ENCODE data around the gene KCNH3. TPM values are rescaled to one million over a fixed set of nuclear protein-coding genes. Genes with fewer than 3 reads are reported as not detected.
A peak's percentile ranks its signal among the peaks of the same experiment; 100 is the strongest.

The KCNH3 gene
- total and polyA plus RNA-seq, 5 donors from 2014 or later = 1.1 to 2.1 (median 1.3) TPM

DNA sequence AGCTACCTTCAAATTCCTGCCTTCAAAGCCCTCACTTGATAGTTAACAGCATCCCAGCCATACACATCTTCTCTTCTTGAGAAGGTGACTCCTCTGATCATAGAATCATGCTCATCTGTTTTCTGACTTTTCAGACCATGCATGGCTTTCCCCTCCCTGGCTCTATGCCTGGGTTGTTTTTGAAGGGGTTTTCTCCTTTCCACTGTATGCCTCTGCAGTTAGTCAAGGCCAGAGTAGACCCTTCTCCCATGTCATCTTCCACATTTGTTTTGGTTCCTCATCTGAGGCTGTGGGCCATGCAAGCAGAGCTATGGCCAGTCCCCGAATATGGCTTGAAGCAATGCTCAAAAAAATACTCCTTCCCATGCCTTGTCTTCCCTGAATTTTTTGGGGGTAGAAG lies 43.4 kb downstream of the KCNH3 start:
- peak overlapping the region in 1 of 3 donors; percentile 6 for H3K27ac Mint-ChIP-seq
- no peaks in the 10 kb centered on the region for H3K27me3 Mint-ChIP-seq
- no peak overlapping the region for H3K27ac ChIP-seq (ENCODE audit: insufficient read depth, low read length, poor library complexity, severe bottlenecking)
- H3K27me3 ChIP-seq (ENCODE audit: control insufficient read depth, insufficient read depth, low read length) = no peaks in the 10 kb centered on the region
- no peak overlapping the region for H3K4me3 Mint-ChIP-seq
- no peak overlapping the region for H3K4me3 ChIP-seq (ENCODE audit: low read depth, low read length)
- peaks cover 9% of the 10 kb centered on the region for H3K36me3 ChIP-seq (ENCODE audit: control insufficient read depth, insufficient read depth, low read length)
- no peaks in the 10 kb centered on the region for H3K9me3 Mint-ChIP-seq
- no peak for DNase-seq
- no peak for ATAC-seq (ENCODE audit: low read depth in 2 of 2)
- H3K9me3 ChIP-seq (ENCODE audit: control insufficient read depth in 2 of 2, low read length in 2 of 2) = no peaks in the 10 kb centered on the region
- no peaks in the 10 kb centered on the region for H3K4me1 ChIP-seq (ENCODE audit: control insufficient read depth, insufficient read depth, low read length, poor library complexity, severe bottlenecking)
- peaks cover 12 to 19% (median 15%) of the 10 kb centered on the region in 4 donors for H3K4me1 Mint-ChIP-seq
- H3K36me3 Mint-ChIP-seq = peaks cover 33% of the 10 kb centered on the region

GRCh38 chr12:49582850-49583249 lies 44.0 kb downstream of the KCNH3 start:
- Mint-ChIP-seq H3K4me3 (no peak overlapping the region), H3K36me3 (peaks cover 28% of the 10 kb centered on the region), H3K27ac (peak overlapping the region in 1 of 3 donors; percentile 6), H3K4me1 (peaks cover 11 to 17% (median 13%) of the 10 kb centered on the region in 4 donors), H3K27me3 (no peaks in the 10 kb centered on the region), H3K9me3 (no peaks in the 10 kb centered on the region)
- no peak for ATAC-seq (ENCODE audit: low read depth in 2 of 2)
- H3K4me1 ChIP-seq (ENCODE audit: control insufficient read depth, insufficient read depth, low read length, poor library complexity, severe bottlenecking) = no peaks in the 10 kb centered on the region
- peaks cover 9% of the 10 kb centered on the region for H3K36me3 ChIP-seq (ENCODE audit: control insufficient read depth, insufficient read depth, low read length)
- H3K27me3 ChIP-seq (ENCODE audit: control insufficient read depth, insufficient read depth, low read length) = no peaks in the 10 kb centered on the region
- no peak for DNase-seq
- H3K9me3 ChIP-seq (ENCODE audit: control insufficient read depth in 2 of 2, low read length in 2 of 2) = no peaks in the 10 kb centered on the region
- H3K27ac ChIP-seq (ENCODE audit: insufficient read depth, low read length, poor library complexity, severe bottlenecking) = no peak overlapping the region
- no peak overlapping the region for H3K4me3 ChIP-seq (ENCODE audit: low read depth, low read length)

DNA sequence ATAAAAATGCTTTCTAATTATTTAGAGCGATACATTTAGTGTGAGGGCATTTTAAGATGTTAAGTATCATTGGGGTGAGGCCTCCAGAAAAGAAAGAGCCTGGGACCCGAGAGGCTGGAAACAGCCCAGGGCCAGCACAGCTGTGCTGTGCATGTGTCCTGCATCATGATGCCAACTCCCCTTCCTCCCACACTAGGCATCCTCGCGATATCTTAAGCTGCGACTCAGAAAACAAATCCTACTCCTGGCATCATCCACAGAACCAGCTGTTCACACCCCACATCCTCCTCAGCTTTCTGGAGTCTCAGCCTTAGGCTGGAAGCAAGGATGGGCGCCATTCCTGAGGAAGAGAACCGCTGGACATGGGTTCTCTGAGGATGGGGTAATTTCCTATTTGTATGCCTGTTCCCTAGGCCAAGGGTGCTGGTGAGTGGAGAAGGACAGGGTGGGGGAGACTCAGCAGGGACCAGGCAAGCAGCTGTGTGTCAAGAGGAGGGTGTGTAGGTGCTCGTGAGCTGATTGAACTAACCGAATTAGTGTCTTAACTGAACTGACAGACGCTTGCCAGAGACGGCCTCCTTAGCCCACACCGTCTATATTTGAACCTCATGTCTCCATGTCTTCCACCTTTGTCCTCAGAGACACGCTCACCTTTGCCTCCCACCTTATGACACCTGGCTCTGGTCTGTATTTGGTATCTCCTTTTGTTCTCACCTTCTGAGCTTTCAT lies 44.7 kb downstream of the KCNH3 start:
- no peaks in the 10 kb centered on the region for H3K4me1 ChIP-seq (ENCODE audit: control insufficient read depth, insufficient read depth, low read length, poor library complexity, severe bottlenecking)
- H3K27me3 ChIP-seq (ENCODE audit: control insufficient read depth, insufficient read depth, low read length) = no peaks in the 10 kb centered on the region
- ATAC-seq (ENCODE audit: low read depth in 2 of 2) (no peak), DNase-seq (no peak)
- peaks cover 9% of the 10 kb centered on the region for H3K36me3 ChIP-seq (ENCODE audit: control insufficient read depth, insufficient read depth, low read length)
- H3K9me3 Mint-ChIP-seq = no peaks in the 10 kb centered on the region
- peaks cover 10 to 15% (median 13%) of the 10 kb centered on the region in 4 donors for H3K4me1 Mint-ChIP-seq
- no peak overlapping the region for H3K4me3 ChIP-seq (ENCODE audit: low read depth, low read length)
- H3K36me3 Mint-ChIP-seq = peaks cover 26% of the 10 kb centered on the region
- H3K4me3 Mint-ChIP-seq = no peak overlapping the region
- peak overlapping the region in 1 of 3 donors; percentile 43 for H3K27ac Mint-ChIP-seq
- no peaks in the 10 kb centered on the region for H3K9me3 ChIP-seq (ENCODE audit: control insufficient read depth in 2 of 2, low read length in 2 of 2)
- H3K27me3 Mint-ChIP-seq = no peaks in the 10 kb centered on the region
- no peak overlapping the region for H3K27ac ChIP-seq (ENCODE audit: insufficient read depth, low read length, poor library complexity, severe bottlenecking)

DNA sequence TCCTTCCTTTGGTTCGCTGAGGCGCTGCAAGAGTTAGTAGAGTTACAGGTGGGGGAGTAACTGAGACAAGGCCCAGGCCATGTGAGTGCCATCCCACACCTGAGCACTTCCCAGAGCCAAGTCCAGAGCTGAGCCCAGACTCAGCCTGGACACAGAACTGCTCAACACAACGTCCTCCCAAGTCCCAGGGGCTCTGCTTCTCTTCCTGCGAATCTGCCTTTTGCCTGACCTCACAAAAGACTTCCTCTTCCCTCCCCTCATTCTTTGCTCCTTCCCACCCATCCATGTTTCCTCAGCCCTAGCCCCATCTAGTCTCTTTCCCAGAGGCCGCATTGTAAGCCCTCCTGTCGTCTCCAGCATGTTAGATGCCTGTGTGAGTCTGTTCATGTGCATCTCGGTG lies 45.8 kb downstream of the KCNH3 start:
- no peak for DNase-seq
- no peak for ATAC-seq (ENCODE audit: low read depth in 2 of 2)
- peaks cover 29% of the 10 kb centered on the region for H3K36me3 Mint-ChIP-seq
- H3K4me1 ChIP-seq (ENCODE audit: control insufficient read depth, insufficient read depth, low read length, poor library complexity, severe bottlenecking) = no peaks in the 10 kb centered on the region
- H3K9me3 ChIP-seq (ENCODE audit: control insufficient read depth in 2 of 2, low read length in 2 of 2) = no peaks in the 10 kb centered on the region
- no peak overlapping the region for H3K4me3 ChIP-seq (ENCODE audit: low read depth, low read length)
- no peaks in the 10 kb centered on the region for H3K27me3 ChIP-seq (ENCODE audit: control insufficient read depth, insufficient read depth, low read length)
- peaks cover 9% of the 10 kb centered on the region for H3K36me3 ChIP-seq (ENCODE audit: control insufficient read depth, insufficient read depth, low read length)
- no peaks in the 10 kb centered on the region for H3K27me3 Mint-ChIP-seq
- no peak overlapping the region for H3K4me3 Mint-ChIP-seq
- H3K4me1 Mint-ChIP-seq = peaks cover 8 to 14% (median 13%) of the 10 kb centered on the region in 4 donors
- H3K27ac ChIP-seq (ENCODE audit: insufficient read depth, low read length, poor library complexity, severe bottlenecking) = no peak overlapping the region
- no peak overlapping the region for H3K27ac Mint-ChIP-seq
- H3K9me3 Mint-ChIP-seq = no peaks in the 10 kb centered on the region

GRCh38 chr12:49585477-49586459 lies 46.9 kb downstream of the KCNH3 start:
- H3K27ac Mint-ChIP-seq = no peak overlapping the region
- H3K36me3 ChIP-seq (ENCODE audit: control insufficient read depth, insufficient read depth, low read length) = peaks cover 9% of the 10 kb centered on the region
- H3K9me3 ChIP-seq (ENCODE audit: control insufficient read depth in 2 of 2, low read length in 2 of 2) = peaks cover 0 to under 1% of the 10 kb centered on the region in 2 experiments
- no peak overlapping the region for H3K27ac ChIP-seq (ENCODE audit: insufficient read depth, low read length, poor library complexity, severe bottlenecking)
- no peaks in the 10 kb centered on the region for H3K4me1 ChIP-seq (ENCODE audit: control insufficient read depth, insufficient read depth, low read length, poor library complexity, severe bottlenecking)
- no peak overlapping the region for H3K4me3 ChIP-seq (ENCODE audit: low read depth, low read length)
- peaks cover 36% of the 10 kb centered on the region for H3K36me3 Mint-ChIP-seq
- DNase-seq (no peak), ATAC-seq (ENCODE audit: low read depth in 2 of 2) (no peak)
- no peak overlapping the region for H3K4me3 Mint-ChIP-seq
- peaks cover 4 to 15% (median 13%) of the 10 kb centered on the region in 4 donors for H3K4me1 Mint-ChIP-seq
- H3K9me3 Mint-ChIP-seq = peaks cover 0 to 3% (median 0%) of the 10 kb centered on the region in 7 donors
- H3K27me3 Mint-ChIP-seq = no peaks in the 10 kb centered on the region
- no peaks in the 10 kb centered on the region for H3K27me3 ChIP-seq (ENCODE audit: control insufficient read depth, insufficient read depth, low read length)

DNA sequence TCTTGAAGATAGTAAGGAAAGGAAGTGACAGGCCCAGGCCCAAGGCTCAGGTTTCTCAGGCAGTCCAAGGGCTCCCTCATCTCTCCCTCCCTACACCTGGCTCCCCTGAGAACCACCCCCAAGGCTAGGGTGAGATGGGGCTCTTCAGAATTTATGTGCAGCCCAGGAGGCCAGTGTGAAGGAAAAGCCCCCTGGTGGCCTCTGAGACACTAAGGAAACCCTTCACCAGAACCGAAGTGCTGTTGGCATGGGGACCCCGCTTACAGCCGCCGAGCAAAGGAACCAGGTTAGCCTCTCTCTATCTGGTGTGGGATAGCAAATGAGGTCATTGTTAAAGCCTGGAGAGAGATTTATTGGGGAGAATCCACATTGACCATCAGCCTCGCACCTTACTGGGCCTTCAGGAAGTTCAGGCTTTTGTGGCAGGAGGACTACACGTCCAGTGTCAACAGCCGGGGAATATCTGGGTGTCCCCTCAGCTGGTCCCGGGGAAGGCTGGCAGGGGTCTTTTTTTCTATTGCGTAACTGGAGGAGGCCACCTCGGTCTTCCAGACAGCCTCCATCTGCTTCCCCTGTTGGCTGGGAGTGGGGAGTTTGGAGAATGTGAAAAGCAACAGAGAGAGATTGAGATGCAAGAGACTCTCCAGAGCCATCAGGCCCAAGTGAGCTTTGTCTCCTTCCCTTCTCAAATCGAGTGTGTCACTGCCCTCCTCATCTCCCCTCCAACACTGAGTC lies 48.5 kb downstream of the KCNH3 start:
- peaks cover 0 to 4% of the 10 kb centered on the region in 2 experiments for H3K9me3 ChIP-seq (ENCODE audit: control insufficient read depth in 2 of 2, low read length in 2 of 2)
- Mint-ChIP-seq H3K27ac (no peak overlapping the region), H3K4me1 (peaks cover 0 to 9% (median 6%) of the 10 kb centered on the region in 4 donors), H3K4me3 (no peak overlapping the region), H3K36me3 (peaks cover 36% of the 10 kb centered on the region), H3K9me3 (peaks cover 0 to 5% (median 0%) of the 10 kb centered on the region in 7 donors), H3K27me3 (no peaks in the 10 kb centered on the region)
- H3K4me1 ChIP-seq (ENCODE audit: control insufficient read depth, insufficient read depth, low read length, poor library complexity, severe bottlenecking) = no peaks in the 10 kb centered on the region
- H3K27ac ChIP-seq (ENCODE audit: insufficient read depth, low read length, poor library complexity, severe bottlenecking) = no peak overlapping the region
- H3K36me3 ChIP-seq (ENCODE audit: control insufficient read depth, insufficient read depth, low read length) = peaks cover 9% of the 10 kb centered on the region
- H3K27me3 ChIP-seq (ENCODE audit: control insufficient read depth, insufficient read depth, low read length) = no peaks in the 10 kb centered on the region
- DNase-seq (no peak), ATAC-seq (ENCODE audit: low read depth in 2 of 2) (no peak)
- no peak overlapping the region for H3K4me3 ChIP-seq (ENCODE audit: low read depth, low read length)

GRCh38 chr12:49588281-49588680 lies 49.5 kb downstream of the KCNH3 start:
- Histone ChIP-seq H3K4me3 (ENCODE audit: low read depth, low read length) (no peak overlapping the region), H3K27ac (ENCODE audit: insufficient read depth, low read length, poor library complexity, severe bottlenecking) (no peak overlapping the region), H3K36me3 (ENCODE audit: control insufficient read depth, insufficient read depth, low read length) (peaks cover 9% of the 10 kb centered on the region), H3K27me3 (ENCODE audit: control insufficient read depth, insufficient read depth, low read length) (no peaks in the 10 kb centered on the region), H3K4me1 (ENCODE audit: control insufficient read depth, insufficient read depth, low read length, poor library complexity, severe bottlenecking) (no peaks in the 10 kb centered on the region), H3K9me3 (ENCODE audit: control insufficient read depth in 2 of 2, low read length in 2 of 2) (peaks cover 0 to 4% of the 10 kb centered on the region in 2 experiments)
- Mint-ChIP-seq H3K4me3 (no peak overlapping the region), H3K27ac (no peak overlapping the region), H3K9me3 (peaks cover 0 to 5% (median 0%) of the 10 kb centered on the region in 7 donors), H3K36me3 (peaks cover 36% of the 10 kb centered on the region), H3K4me1 (peaks cover 0 to 5% (median 2%) of the 10 kb centered on the region in 4 donors), H3K27me3 (no peaks in the 10 kb centered on the region)
- ATAC-seq (ENCODE audit: low read depth in 2 of 2) (no peak), DNase-seq (no peak)
